Osteocyte (in vitro differentiated cells): ENCODE data around the gene TENM3. TPM values are rescaled to one million over a fixed set of nuclear protein-coding genes. Genes with fewer than 3 reads are reported as not detected.

ENCODE experiments used
- DNase-seq: peaks from one replicate; pipeline ENCODE4 v3.0.0; 2021; ENCODE audit warnings: mixed read lengths; ENCODE audit not compliant: unreplicated experiment; ENCODE audit errors: extremely low spot score
- H3K27ac Mint-ChIP-seq: one replicate; pipeline ENCODE4 v1.8.0; 2021; ENCODE audit warnings: mild to moderate bottlenecking, mixed read lengths; ENCODE audit not compliant: unreplicated experiment
- H3K27me3 Mint-ChIP-seq: one replicate; pipeline ENCODE4 v1.8.0; 2021; ENCODE audit warnings: mixed read lengths; ENCODE audit not compliant: unreplicated experiment
- H3K36me3 Mint-ChIP-seq: one replicate; pipeline ENCODE4 v1.8.0; 2021; ENCODE audit warnings: mixed read lengths; ENCODE audit not compliant: unreplicated experiment
- H3K4me1 Mint-ChIP-seq: one replicate; pipeline ENCODE4 v1.8.0; 2021; ENCODE audit warnings: mixed read lengths; ENCODE audit not compliant: unreplicated experiment
- H3K4me3 Mint-ChIP-seq: one replicate; pipeline ENCODE4 v1.8.0; 2021; ENCODE audit warnings: mild to moderate bottlenecking, moderate library complexity, mixed read lengths; ENCODE audit not compliant: unreplicated experiment
- H3K9me3 Mint-ChIP-seq: one replicate; pipeline ENCODE4 v1.8.0; 2021; ENCODE audit warnings: mixed read lengths; ENCODE audit not compliant: unreplicated experiment
- CTCF ChIP-seq: fragments of 200-600 bp; sonication (generic); IDR thresholded peaks from 2 replicates; pipeline ENCODE4 v1.5.0; 2021; ENCODE audit warnings: antibody characterized with exemption, mild to moderate bottlenecking, moderate library complexity
- total RNA-seq: library from RNA; stranded (reverse); gene quantifications from 2 replicates; pipeline ENCODE4 v1.2.1, GENCODE V29; 2021

TENM3 gene
- total RNA-seq, 1 donor from 2014 or later = 78.3 TPM

- Mint-ChIP-seq H3K9me3 (no peaks in the 10 kb centered on the region), H3K4me1 (peaks cover 27% of the 10 kb centered on the region)
These were observed 2.5 kb downstream of the TENM3 start for GRCh38 chr4:182245541-182246215.

GRCh38 chr4:182246401-182247205, 3.4 kb downstream of the TENM3 start:
- peaks cover 22% of the 10 kb centered on the region for H3K4me1 Mint-ChIP-seq
- H3K4me3 Mint-ChIP-seq = no peak overlapping the region
- H3K27me3 Mint-ChIP-seq = no peaks in the 10 kb centered on the region
- no peak for TF ChIP-seq CTCF
- no peaks in the 10 kb centered on the region for H3K9me3 Mint-ChIP-seq
- peaks cover 2% of the 10 kb centered on the region for H3K36me3 Mint-ChIP-seq
- peak overlapping the region; percentile 66 for H3K27ac Mint-ChIP-seq
- no peak for DNase-seq

More at GRCh38 chr4:182245541-182246215, 2.5 kb downstream of the TENM3 start:
- H3K4me3 Mint-ChIP-seq = peak overlapping the region; percentile 55
- no peak for DNase-seq
- H3K27me3 Mint-ChIP-seq = no peaks in the 10 kb centered on the region
- peaks cover 2% of the 10 kb centered on the region for H3K36me3 Mint-ChIP-seq
- H3K27ac Mint-ChIP-seq = peak overlapping the region; percentile 66
- no peak for TF ChIP-seq CTCF

- H3K4me1 Mint-ChIP-seq = peaks cover 22% of the 10 kb centered on the region
- DNase-seq = no peak
- H3K36me3 Mint-ChIP-seq = peaks cover 2% of the 10 kb centered on the region
- H3K27ac Mint-ChIP-seq = no peak overlapping the region
- H3K4me3 Mint-ChIP-seq = no peak overlapping the region
- no peak for TF ChIP-seq CTCF
- no peaks in the 10 kb centered on the region for H3K9me3 Mint-ChIP-seq
- H3K27me3 Mint-ChIP-seq = no peaks in the 10 kb centered on the region
These were observed 5.1 kb downstream of the TENM3 start for GRCh38 chr4:182248295-182248694.

GRCh38 chr4:182250446-182250845, 7.2 kb downstream of the TENM3 start:
- no peak overlapping the region for H3K4me3 Mint-ChIP-seq
- no peak for DNase-seq
- no peak overlapping the region for H3K27ac Mint-ChIP-seq
- TF ChIP-seq CTCF = no peak
- peaks cover 14% of the 10 kb centered on the region for H3K4me1 Mint-ChIP-seq
- H3K27me3 Mint-ChIP-seq = no peaks in the 10 kb centered on the region
- H3K9me3 Mint-ChIP-seq = no peaks in the 10 kb centered on the region
- H3K36me3 Mint-ChIP-seq = peaks cover 2% of the 10 kb centered on the region

- no peak for DNase-seq
- peaks cover 7% of the 10 kb centered on the region for H3K4me1 Mint-ChIP-seq
- H3K27me3 Mint-ChIP-seq = no peaks in the 10 kb centered on the region
- no peak overlapping the region for H3K4me3 Mint-ChIP-seq
- H3K27ac Mint-ChIP-seq = no peak overlapping the region
- no peaks in the 10 kb centered on the region for H3K9me3 Mint-ChIP-seq
- no peak for TF ChIP-seq CTCF
- peaks cover 2% of the 10 kb centered on the region for H3K36me3 Mint-ChIP-seq
These were observed 7.9 kb downstream of the TENM3 start for GRCh38 chr4:182251116-182251515.
